Activated T-cell treated with anti-CD3 and anti-CD28 coated beads for 1 hour (primary cell): ENCODE results near the gene BSPRY.

ENCODE experiments used
- DNase-seq: peaks from one replicate; pipeline ENCODE4 v3.0.0-alpha.2; 2020; ENCODE audit warnings: low read depth

BSPRY gene

DNA sequence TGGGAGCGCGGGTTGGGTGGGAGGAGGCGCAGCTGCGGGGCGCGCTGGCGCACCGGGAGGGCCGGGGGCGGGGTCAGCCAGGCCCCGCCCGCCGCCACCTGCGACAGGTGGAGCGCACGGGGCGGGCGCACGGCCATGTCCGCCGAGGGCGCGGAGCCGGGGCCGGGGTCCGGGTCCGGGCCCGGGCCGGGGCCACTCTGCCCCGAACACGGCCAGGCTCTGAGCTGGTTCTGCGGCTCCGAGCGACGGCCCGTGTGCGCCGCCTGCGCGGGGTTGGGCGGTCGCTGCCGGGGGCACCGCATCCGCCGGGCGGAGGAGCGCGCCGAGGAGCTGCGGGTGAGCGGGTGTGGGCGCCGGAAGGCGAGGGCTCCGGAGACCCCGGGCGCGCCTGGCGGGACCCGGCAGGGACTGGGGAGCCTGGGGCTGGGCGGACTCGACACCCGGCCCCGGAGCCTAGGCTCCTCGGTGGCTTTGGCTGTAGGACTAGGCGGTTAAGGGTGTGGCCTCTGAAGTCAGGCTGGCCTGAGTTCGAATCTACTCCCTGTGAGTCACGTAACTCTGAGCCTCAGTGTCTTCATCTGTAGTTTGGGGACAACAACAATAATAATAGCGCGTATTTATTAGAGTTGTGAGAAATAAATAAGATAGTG lies at the start of gene BSPRY:
BSPRY (plus strand) TSS at position 97 of the 650 bp plus-strand sequence; CDS start at position 136, 39 bp downstream.
- DNase-seq = no peak

DNA sequence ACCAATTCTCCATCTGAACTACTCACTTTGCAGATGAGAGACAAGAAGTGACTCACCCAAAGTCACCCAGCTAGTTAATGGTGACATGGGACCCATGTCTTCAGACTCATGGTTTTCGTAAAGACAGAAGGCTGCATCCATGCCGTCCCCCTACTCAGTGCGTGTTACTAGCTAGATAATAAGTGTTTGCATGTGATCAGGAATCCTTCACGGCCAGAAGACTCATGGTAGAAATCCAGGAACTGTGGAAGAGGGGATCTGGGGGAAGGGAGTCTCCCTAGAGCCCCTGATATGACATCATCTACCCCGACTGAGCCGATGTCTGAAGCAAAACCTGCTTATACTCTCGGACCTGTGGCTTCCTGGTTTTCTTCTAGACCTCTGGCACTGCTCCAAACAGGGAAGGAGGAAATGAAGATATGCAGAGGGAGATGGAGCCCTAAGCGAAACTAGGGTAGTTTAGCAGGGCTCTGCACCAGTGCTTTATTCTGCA lies 49.5 kb upstream of the BSPRY start:
- no peak for DNase-seq

GRCh38 chr9:113301548-113301947 lies 47.8 kb upstream of the BSPRY start:
- no peak for DNase-seq

DNA sequence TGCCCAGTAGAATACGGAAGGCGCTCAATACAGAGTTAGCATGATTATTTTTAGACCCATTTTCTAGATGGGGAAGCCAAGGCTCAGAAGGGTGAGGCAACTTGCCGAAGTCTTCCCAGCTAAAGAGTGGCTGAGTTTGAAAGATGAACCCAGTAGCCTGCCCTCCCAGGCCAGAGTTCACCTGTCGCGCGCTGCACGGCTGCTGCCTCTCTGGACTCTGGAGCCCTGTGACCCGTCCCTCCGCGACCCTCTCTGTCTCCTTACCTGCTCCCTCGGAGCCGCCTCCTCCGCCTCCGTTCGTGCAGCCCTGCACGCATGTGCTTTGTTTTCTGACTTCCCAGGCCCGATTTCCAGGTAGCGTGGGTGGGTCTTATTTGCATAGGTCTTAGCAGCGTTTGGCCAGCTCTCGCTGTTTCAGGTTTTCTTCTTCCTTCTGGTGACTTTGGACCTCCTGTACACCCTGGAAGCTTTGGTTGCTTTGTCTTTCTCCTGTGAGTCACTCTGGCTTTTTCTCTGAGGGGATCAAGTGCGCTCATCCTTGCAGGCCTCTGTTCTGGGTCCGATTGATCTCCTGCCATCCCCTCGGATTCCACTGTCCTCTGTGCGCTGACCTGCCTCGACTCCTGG lies 46.4 kb upstream of the BSPRY start, which contains the start of gene RNF183:
RNF183 (minus strand) TSS at position 585 of the 627 bp plus-strand sequence. CDS start 5,192 bp downstream, outside the sequence.
- DNase-seq = no peak

DNA sequence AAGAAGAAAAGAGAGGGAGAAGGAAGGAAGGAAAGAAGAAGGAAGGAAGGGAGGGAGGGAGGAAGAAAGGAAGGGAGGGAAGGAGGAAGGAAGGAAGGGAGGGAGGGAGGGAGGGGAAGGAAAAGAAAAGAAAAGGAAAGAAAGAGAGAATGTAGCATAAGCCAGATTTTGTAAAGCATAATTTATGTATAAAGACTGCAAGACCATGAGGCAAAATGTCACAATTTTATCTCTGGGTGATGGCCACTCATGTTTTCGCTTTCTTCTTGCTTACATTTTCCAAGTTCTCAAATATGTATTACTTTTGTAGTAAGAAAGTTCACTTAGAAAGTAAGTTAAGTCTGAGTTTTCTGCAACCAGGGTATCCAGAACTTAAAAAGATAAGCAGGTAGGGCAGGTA lies 42.8 kb upstream of the BSPRY start:
- no peak for DNase-seq

GRCh38 chr9:113307396-113307975 lies 41.9 kb upstream of the BSPRY start:
- no peak for DNase-seq

- no peak for DNase-seq
These were observed 40.0 kb upstream of the BSPRY start for GRCh38 chr9:113309204-113309813.

DNA sequence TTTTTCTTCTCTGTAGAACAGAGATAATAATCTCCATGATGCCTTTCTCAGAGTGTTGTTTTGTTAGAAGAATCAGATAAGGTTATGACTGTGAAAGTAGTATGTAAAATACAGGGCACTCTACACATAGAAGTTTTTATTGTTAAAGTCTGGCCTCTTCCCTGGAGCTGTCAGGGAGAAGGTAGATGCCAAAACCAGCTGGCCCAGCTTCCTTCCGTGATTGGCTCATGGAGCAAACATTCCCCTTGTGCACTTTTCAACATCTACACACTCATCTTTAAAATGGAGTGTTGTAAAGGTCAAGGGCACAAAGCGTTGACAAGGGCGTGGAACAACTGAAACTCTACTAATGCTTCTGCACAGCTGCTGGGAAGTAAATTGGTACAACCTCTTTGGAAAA lies 38.8 kb upstream of the BSPRY start:
- DNase-seq = no peak

- no peak for DNase-seq
These were observed 37.4 kb upstream of the BSPRY start for GRCh38 chr9:113311961-113312360.

GRCh38 chr9:113313261-113313660 lies 36.1 kb upstream of the BSPRY start:
- no peak for DNase-seq

GRCh38 chr9:113315231-113315630 lies 34.1 kb upstream of the BSPRY start:
- no peak for DNase-seq

- DNase-seq = no peak
These were observed 33.3 kb upstream of the BSPRY start for GRCh38 chr9:113316030-113316429.

GRCh38 chr9:113317777-113318176 lies 31.6 kb upstream of the BSPRY start:
- no peak for DNase-seq

DNA sequence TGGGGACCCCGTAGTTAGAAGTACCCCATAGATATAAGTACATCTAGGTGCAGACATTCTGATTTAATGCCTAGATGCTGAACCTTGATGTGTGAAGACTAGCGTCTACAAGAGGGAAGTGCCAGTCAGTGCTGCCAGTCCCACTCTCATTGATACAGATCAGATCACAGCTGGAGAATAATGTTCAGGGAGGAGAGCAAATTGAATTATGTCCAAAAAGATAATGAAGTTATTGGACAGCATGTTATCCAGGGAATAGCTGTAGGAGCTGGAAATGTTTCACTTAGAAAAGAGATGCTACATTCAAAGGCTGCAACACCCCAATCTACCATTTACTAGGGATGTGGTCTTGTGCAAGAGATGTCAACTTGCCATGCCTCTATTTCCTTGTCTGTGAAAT lies 30.3 kb upstream of the BSPRY start:
- DNase-seq = no peak

DNA sequence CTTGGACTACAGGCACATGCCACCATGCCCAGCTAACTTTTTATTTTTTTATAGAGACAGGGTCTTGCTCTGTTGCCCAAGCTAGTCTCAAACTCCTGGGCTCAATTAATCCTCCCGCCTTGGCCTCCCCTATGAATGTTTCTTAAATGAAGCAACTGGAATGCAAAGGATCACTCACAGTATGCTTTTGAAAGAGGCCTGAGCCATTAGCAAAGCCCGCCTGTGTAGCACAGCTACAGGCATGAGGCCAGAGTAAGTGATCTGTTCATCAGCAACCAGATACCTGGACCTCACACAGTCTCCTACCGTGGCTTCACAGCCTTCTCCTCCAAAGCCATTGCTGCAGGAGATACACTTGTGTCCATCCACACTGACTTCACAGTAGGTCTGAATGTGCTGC lies 29.3 kb upstream of the BSPRY start:
- DNase-seq = no peak

DNA sequence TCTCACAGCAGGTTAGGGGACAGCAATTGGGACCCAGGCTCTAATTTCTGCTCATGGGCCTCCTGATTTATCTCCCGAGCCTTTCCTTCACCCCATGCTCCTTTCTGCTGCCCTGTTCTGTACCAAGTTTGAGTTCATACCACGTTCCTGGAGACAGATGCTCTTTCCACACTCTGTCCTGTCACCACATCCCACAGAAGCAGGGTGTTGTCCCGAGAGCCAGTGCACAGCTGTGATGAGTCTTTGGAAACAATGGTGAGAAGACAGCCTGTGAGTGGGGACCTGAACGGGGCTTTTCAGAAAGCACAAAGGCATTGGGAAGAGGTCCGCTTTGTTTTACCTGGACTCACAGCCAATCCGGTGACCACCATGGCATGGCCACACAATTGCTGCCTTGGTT lies 26.7 kb upstream of the BSPRY start:
- DNase-seq = no peak

DNA sequence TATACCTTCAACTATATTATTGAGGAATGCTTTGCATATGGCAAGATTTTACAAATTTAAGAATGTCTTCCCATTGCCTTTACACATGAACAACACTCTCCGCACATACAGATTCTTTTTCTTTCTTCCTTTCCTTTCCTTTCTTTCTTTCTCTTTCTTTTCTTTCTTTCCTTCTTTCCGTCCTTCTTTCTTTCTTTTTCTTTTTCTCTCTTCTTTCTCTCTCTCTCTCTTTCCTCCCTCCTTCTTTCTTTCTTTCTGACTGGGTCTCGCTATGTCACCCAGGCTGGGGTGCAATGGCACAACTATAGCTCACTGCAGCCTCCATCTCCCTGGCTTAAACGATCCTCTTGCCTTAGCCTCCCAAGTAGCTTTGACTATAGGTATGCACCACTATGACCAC lies 23.1 kb upstream of the BSPRY start:
- no peak for DNase-seq

GRCh38 chr9:113328045-113328782 lies 21.1 kb upstream of the BSPRY start:
- no peak for DNase-seq

GRCh38 chr9:113331780-113332179 lies 17.6 kb upstream of the BSPRY start:
- no peak for DNase-seq

GRCh38 chr9:113337714-113338113 lies 11.6 kb upstream of the BSPRY start:
- no peak for DNase-seq

DNA sequence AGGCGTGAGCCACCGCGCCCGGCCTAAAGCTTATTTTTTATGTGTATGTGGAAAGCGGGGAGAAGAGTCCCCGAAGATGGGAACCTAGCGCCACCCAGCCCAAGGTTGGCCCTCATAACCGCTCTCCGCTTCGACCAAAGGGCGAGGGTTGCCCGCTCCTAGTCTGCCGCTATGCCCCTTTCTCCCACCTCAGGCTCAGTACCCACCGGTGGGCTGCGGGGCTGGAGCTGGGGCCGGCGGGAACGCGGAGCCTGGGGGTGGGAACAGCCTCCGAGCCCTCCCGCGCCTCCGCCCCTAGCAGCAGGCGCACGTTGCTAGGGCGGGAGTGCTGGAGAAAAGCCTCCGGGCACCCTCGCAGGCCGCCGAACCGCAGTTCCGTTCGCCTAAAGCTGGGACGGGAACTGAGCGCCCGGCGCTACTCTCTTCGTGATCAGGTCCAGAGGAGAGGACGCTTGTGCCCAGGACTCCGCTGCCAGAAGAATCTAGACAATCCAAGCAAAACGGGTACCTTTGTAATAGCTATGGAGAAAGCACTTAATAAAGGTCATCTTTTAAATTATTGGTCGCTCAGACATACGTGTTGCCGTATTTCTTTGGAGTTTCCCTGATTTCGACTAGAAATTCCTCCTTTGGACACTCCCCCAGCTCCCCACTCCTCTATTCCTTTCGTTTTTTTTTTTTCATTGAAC lies 9.2 kb upstream of the BSPRY start, which contains the start of gene WDR31:
WDR31 (minus strand) TSS at position 265 of the 689 bp plus-strand sequence. CDS start 8,253 bp downstream, outside the sequence.
- DNase-seq = peak; percentile 68
